ENCODE data around the gene PIEZO1.

The PIEZO1 gene

GRCh38 chr16:88699180-88699579 is 85.8 kb downstream of the PIEZO1 start:
- Mint-ChIP-seq H3K27ac (no peak overlapping the region), H3K36me3 (ENCODE audit: low read depth) (no peaks in the 10 kb centered on the region), H3K4me3 (no peak overlapping the region), H3K27me3 (ENCODE audit: low read depth) (no peaks in the 10 kb centered on the region), H3K9me3 (no peaks in the 10 kb centered on the region), H3K4me1 (peaks cover 5% of the 10 kb centered on the region)
- TF ChIP-seq CTCF (IDR thresholded peaks at IDR 0.05; ENCODE audit: unreplicated experiment in 3 of 3), result no peak

- H3K4me1 Mint-ChIP-seq, result no peaks in the 10 kb centered on the region
- H3K9me3 Mint-ChIP-seq, result no peaks in the 10 kb centered on the region
- no peak overlapping the region for H3K4me3 Mint-ChIP-seq
- H3K27me3 Mint-ChIP-seq (ENCODE audit: low read depth), result no peaks in the 10 kb centered on the region
- no peaks in the 10 kb centered on the region for H3K36me3 Mint-ChIP-seq (ENCODE audit: low read depth)
- H3K27ac Mint-ChIP-seq, result no peak overlapping the region
- TF ChIP-seq CTCF (IDR thresholded peaks at IDR 0.05; ENCODE audit: unreplicated experiment in 3 of 3), result no peak
These were observed 86.4 kb downstream of the PIEZO1 start for GRCh38 chr16:88698646-88699045.

DNA sequence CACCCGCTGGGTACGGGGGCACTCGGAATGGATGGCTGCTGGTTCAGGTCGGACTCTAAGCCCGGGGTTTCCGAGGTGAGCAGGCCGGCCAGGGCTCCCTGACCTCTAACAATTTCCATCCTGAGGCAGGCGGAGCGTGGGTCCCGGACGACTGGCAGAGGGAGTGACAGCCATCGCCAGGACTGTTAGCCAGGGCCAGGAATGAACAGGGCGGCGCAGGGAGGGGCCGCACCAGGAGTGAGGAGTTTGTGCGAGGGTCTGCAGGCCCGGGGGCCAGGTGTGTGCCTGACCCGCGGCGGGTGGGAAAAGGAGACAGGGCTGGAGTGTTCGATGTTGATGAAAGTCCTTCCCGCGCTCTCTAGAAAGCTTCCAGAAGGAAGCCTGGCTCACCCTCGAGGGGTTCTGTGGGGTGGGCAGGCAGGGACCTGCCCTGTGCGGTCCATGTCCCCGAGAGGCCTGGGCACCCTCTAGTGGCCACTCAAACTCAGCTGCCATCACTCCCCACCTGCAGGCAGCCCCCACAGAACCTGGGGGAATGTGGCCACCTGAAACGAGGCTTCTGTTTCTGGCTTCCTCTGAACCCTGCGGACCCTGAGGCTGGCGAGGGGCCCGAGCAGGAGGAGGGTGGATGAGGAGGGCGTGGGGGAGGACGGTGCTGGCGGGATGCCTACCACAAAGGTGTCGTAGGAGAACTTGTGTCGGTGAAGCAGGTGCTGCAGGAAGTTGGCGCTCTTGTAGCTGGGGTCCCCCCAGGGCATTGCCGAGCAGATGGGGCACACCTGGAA is 87.0 kb downstream of the PIEZO1 start:
- TF ChIP-seq CTCF (IDR thresholded peaks at IDR 0.05; ENCODE audit: unreplicated experiment in 3 of 3), result peak in 1 of 3 experiments; percentile 16
- no peak overlapping the region for H3K4me3 Mint-ChIP-seq
- no peaks in the 10 kb centered on the region for H3K9me3 Mint-ChIP-seq
- no peaks in the 10 kb centered on the region for H3K27me3 Mint-ChIP-seq (ENCODE audit: low read depth)
- H3K4me1 Mint-ChIP-seq, result no peaks in the 10 kb centered on the region
- no peaks in the 10 kb centered on the region for H3K36me3 Mint-ChIP-seq (ENCODE audit: low read depth)
- no peak overlapping the region for H3K27ac Mint-ChIP-seq

- Mint-ChIP-seq H3K27me3 (ENCODE audit: low read depth) (no peaks in the 10 kb centered on the region), H3K9me3 (no peaks in the 10 kb centered on the region), H3K36me3 (ENCODE audit: low read depth) (no peaks in the 10 kb centered on the region), H3K27ac (no peak overlapping the region), H3K4me3 (no peak overlapping the region), H3K4me1 (no peaks in the 10 kb centered on the region)
- no peak for TF ChIP-seq CTCF (IDR thresholded peaks at IDR 0.05; ENCODE audit: unreplicated experiment in 3 of 3)
These were observed 87.7 kb downstream of the PIEZO1 start for GRCh38 chr16:88697116-88697830.

DNA sequence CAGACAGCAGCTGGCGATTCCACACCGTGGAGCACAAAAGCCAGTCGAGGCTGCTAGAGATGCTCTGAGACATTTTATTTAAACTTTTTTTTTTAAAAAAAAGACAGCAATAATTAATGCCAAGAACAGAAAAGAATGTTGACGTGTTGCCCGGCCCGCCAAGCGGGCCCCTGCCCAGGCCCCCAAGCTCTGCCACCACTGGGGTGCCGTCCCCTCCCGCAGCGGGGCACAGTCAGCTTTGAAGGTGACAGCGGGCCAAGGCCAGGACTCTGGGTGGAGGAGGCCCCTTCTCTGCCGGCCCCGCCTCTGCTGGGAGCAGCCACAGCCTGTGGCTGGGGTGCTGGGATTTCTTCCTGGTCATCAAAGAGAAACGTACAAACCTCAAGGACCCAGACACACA is 88.6 kb downstream of the PIEZO1 start:
- H3K27ac Mint-ChIP-seq, result no peak overlapping the region
- no peaks in the 10 kb centered on the region for H3K27me3 Mint-ChIP-seq (ENCODE audit: low read depth)
- H3K9me3 Mint-ChIP-seq, result no peaks in the 10 kb centered on the region
- H3K4me3 Mint-ChIP-seq, result no peak overlapping the region
- H3K4me1 Mint-ChIP-seq, result no peaks in the 10 kb centered on the region
- H3K36me3 Mint-ChIP-seq (ENCODE audit: low read depth), result no peaks in the 10 kb centered on the region
- TF ChIP-seq CTCF (IDR thresholded peaks at IDR 0.05; ENCODE audit: unreplicated experiment in 3 of 3), result no peak

Measured in nephron (organoid).